Natural killer cell treated with Interleukin-12 subunit alpha and Interleukin-12 subunit beta and Interleukin-15 and Interleukin-18, amount 100 ng/mL, for 72 hours (primary cell): ENCODE measurements around the gene GTF2H2C_2.
"Not testable (repeated sequence)": the region's sequence is repeated elsewhere in the genome, so short reads cannot be mapped to it uniquely, and the experiment has no call there.

Experiments
- ATAC-seq, 2 donors: fragments of 150-1000 bp; cut with Tn5 transposase in 1 of 2; sonication (Bioruptor Pico), chemical (Tn5 transposase) in 1 of 2; 2 replicates each; pipeline ENCODE4 v1.10.0; 2021
- DNase-seq: peaks from one replicate; pipeline ENCODE4 v3.0.0; 2022; ENCODE audit warnings: low spot score
- H3K27ac Mint-ChIP-seq, 2 donors: 1 replicate in 1 of 2; 2 replicates in 1 of 2; pipeline ENCODE4 v1.8.0; 2022; ENCODE audit warnings: mixed read lengths in 2 of 2, mild to moderate bottlenecking in 1 of 2, moderate library complexity in 1 of 2
- H3K27me3 Mint-ChIP-seq, 2 donors: 1 replicate in 1 of 2; 2 replicates in 1 of 2; pipeline ENCODE4 v1.8.0; 2022; ENCODE audit warnings: mixed read lengths in 2 of 2
- H3K36me3 Mint-ChIP-seq: one replicate; pipeline ENCODE4 v1.8.0; 2022; ENCODE audit warnings: mixed read lengths
- H3K4me1 Mint-ChIP-seq, 2 donors: 1 replicate in 1 of 2; 2 replicates in 1 of 2; pipeline ENCODE4 v1.8.0; 2022; ENCODE audit warnings: low read depth in 2 of 2, mixed read lengths in 2 of 2, mild to moderate bottlenecking in 1 of 2
- H3K4me3 Mint-ChIP-seq: one replicate; pipeline ENCODE4 v1.8.0; 2022; ENCODE audit warnings: mixed read lengths
- H3K9me3 Mint-ChIP-seq: 2 replicates; pipeline ENCODE4 v1.8.0; 2022; ENCODE audit warnings: mixed read lengths

Gene GTF2H2C_2

DNA sequence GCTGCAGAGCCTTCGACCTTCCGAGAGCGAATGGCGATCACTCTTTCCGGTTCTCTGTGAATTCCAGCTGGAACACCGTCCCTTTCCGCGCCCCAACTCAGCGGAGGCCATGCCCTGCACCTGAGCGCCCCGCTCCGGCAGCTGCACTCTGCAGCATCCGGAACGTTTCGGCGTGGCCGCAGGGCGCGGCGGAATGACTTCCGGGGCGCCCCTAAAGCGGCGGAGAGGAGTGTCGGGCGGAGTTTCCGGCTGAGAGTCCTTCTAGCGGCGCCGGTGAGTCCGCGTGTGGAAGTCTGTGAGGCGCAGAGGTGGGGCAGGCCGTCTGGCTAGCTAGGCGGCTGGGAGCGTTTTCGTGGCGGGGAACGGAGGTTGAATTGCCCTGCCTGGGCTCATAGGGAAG, at the start of gene GTF2H2C_2:
TSS of gene GTF2H2C_2 (plus strand) at position 252 of the 400 bp plus-strand sequence.
- not testable (repeated sequence) for H3K36me3 Mint-ChIP-seq, H3K4me1 Mint-ChIP-seq, H3K27ac Mint-ChIP-seq, H3K9me3 Mint-ChIP-seq, DNase-seq, H3K27me3 Mint-ChIP-seq, H3K4me3 Mint-ChIP-seq
- ATAC-seq: peak; percentile 99 to 100

- not testable (repeated sequence) for H3K9me3 Mint-ChIP-seq, H3K27me3 Mint-ChIP-seq, H3K27ac Mint-ChIP-seq, H3K36me3 Mint-ChIP-seq, H3K4me1 Mint-ChIP-seq
- ATAC-seq (peak; percentile 96), DNase-seq (peak; percentile 74)
- H3K4me3 Mint-ChIP-seq: peak overlapping the region; percentile 47
Measured at GRCh38 chr5:70400984-70401686, 14.0 kb upstream of the GTF2H2C_2 start.

- H3K4me3 Mint-ChIP-seq, H3K4me1 Mint-ChIP-seq, H3K27ac Mint-ChIP-seq, ATAC-seq, H3K27me3 Mint-ChIP-seq, H3K36me3 Mint-ChIP-seq, DNase-seq, H3K9me3 Mint-ChIP-seq: not testable (repeated sequence)
Measured at GRCh38 chr5:70421322-70421721, 6.2 kb downstream of the GTF2H2C_2 start.

DNA sequence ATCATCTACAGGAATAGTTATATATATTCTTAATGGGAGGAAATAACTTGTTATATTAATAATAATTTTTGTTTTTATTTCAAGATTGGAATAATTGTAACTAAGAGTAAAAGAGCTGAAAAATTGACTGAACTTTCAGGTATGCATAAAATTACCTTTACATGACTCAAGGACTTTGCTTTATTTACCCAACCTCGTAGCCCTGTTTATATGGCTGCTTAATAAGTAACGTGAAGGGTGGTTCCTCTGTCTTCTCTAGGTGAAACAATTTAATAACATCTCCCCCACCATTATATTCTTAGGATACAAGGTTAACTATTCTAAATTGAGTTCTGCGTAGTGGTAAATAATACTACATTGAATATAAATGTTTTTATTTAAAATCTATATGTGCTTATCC, 8.0 kb downstream of the GTF2H2C_2 start:
- DNase-seq, H3K27ac Mint-ChIP-seq, H3K9me3 Mint-ChIP-seq, H3K4me1 Mint-ChIP-seq, H3K36me3 Mint-ChIP-seq, H3K4me3 Mint-ChIP-seq, ATAC-seq, H3K27me3 Mint-ChIP-seq: not testable (repeated sequence)

- H3K27ac Mint-ChIP-seq, H3K36me3 Mint-ChIP-seq, ATAC-seq: not testable (repeated sequence)
Measured at GRCh38 chr5:70438518-70438917, 23.4 kb downstream of the GTF2H2C_2 start.

GRCh38 chr5:70449565-70449964, 34.4 kb downstream of the GTF2H2C_2 start:
- not testable (repeated sequence) for H3K4me1 Mint-ChIP-seq, H3K9me3 Mint-ChIP-seq, DNase-seq, H3K27ac Mint-ChIP-seq, ATAC-seq, H3K36me3 Mint-ChIP-seq, H3K4me3 Mint-ChIP-seq, H3K27me3 Mint-ChIP-seq

More at GRCh38 chr5:70438518-70438917, 23.4 kb downstream of the GTF2H2C_2 start:
- H3K9me3 Mint-ChIP-seq, DNase-seq, H3K4me3 Mint-ChIP-seq, H3K4me1 Mint-ChIP-seq, H3K27me3 Mint-ChIP-seq: not testable (repeated sequence)

DNA sequence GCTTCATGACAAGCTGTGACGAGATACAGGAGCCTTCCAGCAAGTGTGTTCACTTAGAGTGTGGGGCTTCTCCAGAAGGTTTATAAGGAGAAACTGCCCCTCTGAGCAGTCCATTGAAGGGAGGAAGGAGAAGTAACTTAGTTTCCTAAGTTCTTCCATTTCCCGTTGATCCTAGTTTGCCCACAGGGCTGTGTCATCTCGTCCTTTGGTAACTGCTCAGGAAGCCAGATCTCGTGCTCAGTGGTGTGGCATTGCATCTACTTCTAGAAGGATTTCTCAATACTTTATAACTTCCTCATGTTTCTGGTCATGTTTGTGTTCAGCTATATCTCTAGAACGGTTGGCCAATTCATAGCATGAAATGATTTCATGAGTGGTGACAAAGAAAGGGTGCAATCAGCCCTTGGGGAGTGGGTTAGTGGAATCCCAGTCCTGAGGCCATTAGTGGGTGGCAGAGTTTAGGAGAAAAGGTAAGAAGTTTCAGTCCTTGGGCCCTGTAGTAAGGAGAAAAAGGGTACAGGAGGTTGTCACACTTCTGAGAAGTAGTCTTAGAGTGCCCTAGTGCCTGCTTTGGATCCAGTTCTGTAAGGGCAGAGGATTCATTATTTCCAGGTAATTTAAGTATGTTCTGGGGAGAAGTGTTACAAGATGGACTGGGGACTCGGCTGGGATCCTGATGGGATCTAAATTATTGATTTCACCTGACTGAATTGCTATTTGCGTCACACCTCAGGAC, 36.2 kb downstream of the GTF2H2C_2 start:
- H3K4me1 Mint-ChIP-seq, H3K4me3 Mint-ChIP-seq, H3K27me3 Mint-ChIP-seq, H3K36me3 Mint-ChIP-seq, H3K9me3 Mint-ChIP-seq, H3K27ac Mint-ChIP-seq, DNase-seq: not testable (repeated sequence)
- ATAC-seq: peak in 1 of 2 donors; percentile 11

- not testable (repeated sequence) for H3K4me1 Mint-ChIP-seq, H3K27me3 Mint-ChIP-seq, DNase-seq, H3K4me3 Mint-ChIP-seq, ATAC-seq, H3K27ac Mint-ChIP-seq, H3K9me3 Mint-ChIP-seq, H3K36me3 Mint-ChIP-seq
Measured at GRCh38 chr5:70457093-70457492, 41.9 kb downstream of the GTF2H2C_2 start.

- not testable (repeated sequence) for H3K4me3 Mint-ChIP-seq, ATAC-seq, H3K27me3 Mint-ChIP-seq, DNase-seq, H3K9me3 Mint-ChIP-seq, H3K4me1 Mint-ChIP-seq, H3K27ac Mint-ChIP-seq, H3K36me3 Mint-ChIP-seq
Measured at GRCh38 chr5:70459188-70459587, 44.0 kb downstream of the GTF2H2C_2 start.

DNA sequence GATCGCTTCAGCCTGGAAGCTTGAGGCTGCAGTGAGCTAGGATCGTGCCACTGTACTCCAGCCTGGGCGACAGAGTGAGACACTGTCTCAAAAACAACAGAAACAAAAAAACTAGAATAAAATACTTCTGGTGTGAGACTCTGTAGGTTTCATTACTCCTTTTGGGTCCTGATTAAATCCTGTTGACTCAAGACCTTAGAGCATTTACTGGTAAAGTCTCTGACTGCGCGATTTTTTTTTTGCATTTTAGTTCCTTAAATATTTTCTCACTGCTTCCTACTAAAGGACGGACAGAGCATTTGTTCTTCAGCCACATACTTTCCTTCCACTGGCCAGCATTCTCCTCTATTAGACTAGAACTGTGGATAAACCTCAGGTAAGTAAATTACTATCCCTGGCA, 46.8 kb downstream of the GTF2H2C_2 start:
- not testable (repeated sequence) for H3K27me3 Mint-ChIP-seq, H3K27ac Mint-ChIP-seq, ATAC-seq, H3K4me1 Mint-ChIP-seq, H3K9me3 Mint-ChIP-seq, H3K36me3 Mint-ChIP-seq, DNase-seq, H3K4me3 Mint-ChIP-seq

- not testable (repeated sequence) for DNase-seq, H3K36me3 Mint-ChIP-seq, H3K4me3 Mint-ChIP-seq, H3K27me3 Mint-ChIP-seq, H3K9me3 Mint-ChIP-seq, H3K4me1 Mint-ChIP-seq, ATAC-seq, H3K27ac Mint-ChIP-seq
Measured at GRCh38 chr5:70464019-70464637, 49.0 kb downstream of the GTF2H2C_2 start.

DNA sequence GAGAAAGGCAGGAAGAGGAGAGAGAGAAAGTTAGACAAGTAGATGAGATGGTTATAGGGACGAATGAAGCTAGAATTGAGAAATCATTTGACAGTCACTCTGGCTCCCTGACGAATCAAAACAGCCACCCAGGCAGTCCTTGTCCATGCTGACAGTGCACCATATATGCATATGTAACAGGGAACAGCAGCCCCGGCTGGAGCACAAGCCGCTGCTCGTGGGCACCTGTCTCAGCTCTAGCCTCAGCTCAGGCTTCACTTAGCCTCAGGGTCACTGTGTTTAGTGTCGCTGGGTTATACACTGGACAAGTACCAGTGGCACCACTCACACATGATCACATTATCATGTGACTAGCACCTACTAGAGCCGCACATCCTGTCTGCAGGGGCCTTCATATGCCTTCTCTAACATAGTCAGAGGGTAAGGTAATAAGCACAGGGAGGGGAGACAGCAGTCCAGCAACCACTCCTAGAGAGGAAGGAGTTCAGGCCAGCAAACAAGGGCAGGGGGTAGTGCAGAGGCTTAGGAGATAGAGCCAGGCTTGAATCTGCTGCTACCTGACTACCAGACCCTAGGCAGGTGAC, 54.9 kb downstream of the GTF2H2C_2 start:
- not testable (repeated sequence) for H3K9me3 Mint-ChIP-seq, H3K4me1 Mint-ChIP-seq, H3K27ac Mint-ChIP-seq

More for the DNA sequence above, 54.9 kb downstream of the GTF2H2C_2 start:
- H3K4me3 Mint-ChIP-seq, H3K36me3 Mint-ChIP-seq, ATAC-seq, DNase-seq, H3K27me3 Mint-ChIP-seq: not testable (repeated sequence)
